ENCODE measurements around the gene LDB1.

The LDB1 gene

GRCh38 chr10:102106998-102107397, 13.2 kb downstream of the LDB1 start:
- H3K4me3 Mint-ChIP-seq: no peak overlapping the region
- DNase-seq (no peak), ATAC-seq (no peak)
- H3K4me1 Mint-ChIP-seq: peaks cover 33% of the 10 kb centered on the region
- H3K9me3 Mint-ChIP-seq: no peaks in the 10 kb centered on the region
- no peaks in the 10 kb centered on the region for H3K27me3 Mint-ChIP-seq
- no peak overlapping the region for H3K27ac Mint-ChIP-seq

DNA sequence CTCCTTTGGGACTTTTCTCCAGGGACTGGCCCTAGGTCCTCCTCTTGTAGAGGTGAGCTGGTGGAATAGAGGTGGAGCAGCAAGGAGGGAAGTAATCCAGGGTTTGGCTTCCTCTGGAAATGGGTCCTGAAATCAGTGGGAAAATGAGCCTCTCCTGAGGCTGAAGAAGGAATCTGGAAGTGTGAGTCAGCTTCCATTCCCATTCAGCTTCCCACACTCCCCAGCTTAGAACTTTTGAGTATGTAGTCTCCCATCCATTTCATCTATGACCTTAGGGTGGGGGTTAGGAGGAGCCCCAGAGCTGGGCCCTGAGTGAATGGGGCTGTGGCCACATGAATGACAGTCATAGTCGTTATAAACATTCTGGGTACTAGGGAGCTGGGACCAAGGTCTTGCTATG, 17.7 kb downstream of the LDB1 start:
- Mint-ChIP-seq H3K27ac (no peak overlapping the region), H3K4me1 (peaks cover 25% of the 10 kb centered on the region), H3K9me3 (no peaks in the 10 kb centered on the region), H3K4me3 (no peak overlapping the region), H3K27me3 (no peaks in the 10 kb centered on the region)
- ATAC-seq (no peak), DNase-seq (no peak)

- Mint-ChIP-seq H3K27me3 (no peaks in the 10 kb centered on the region), H3K4me1 (peaks cover 14% of the 10 kb centered on the region), H3K9me3 (no peaks in the 10 kb centered on the region), H3K27ac (no peak overlapping the region), H3K4me3 (no peak overlapping the region)
- ATAC-seq: no peak
- DNase-seq: no peak
Measured at GRCh38 chr10:102101152-102101551, 19.0 kb downstream of the LDB1 start.

DNA sequence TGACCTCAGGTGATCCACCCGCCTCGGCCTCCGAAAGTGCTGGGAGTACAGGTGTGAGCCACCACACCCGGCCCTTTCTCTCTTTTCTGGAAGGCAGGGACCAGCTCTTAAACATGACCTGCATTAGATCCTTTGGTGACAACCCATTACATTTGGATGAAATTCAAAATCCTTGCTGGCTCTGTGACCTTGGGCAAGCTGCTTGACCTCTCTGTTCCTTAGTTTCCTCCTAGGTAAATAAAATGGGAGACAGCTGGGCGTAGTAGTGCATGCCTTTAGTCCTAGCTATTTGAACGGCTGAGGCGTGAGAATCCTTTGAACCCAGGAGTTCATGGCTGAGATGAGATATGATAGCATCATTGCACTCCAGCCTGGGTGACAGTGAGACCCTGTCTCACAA, 23.7 kb downstream of the LDB1 start:
- no peak overlapping the region for H3K4me3 Mint-ChIP-seq
- ATAC-seq (no peak), DNase-seq (no peak)
- no peaks in the 10 kb centered on the region for H3K27me3 Mint-ChIP-seq
- no peaks in the 10 kb centered on the region for H3K4me1 Mint-ChIP-seq
- H3K27ac Mint-ChIP-seq: no peak overlapping the region
- H3K9me3 Mint-ChIP-seq: no peaks in the 10 kb centered on the region

DNA sequence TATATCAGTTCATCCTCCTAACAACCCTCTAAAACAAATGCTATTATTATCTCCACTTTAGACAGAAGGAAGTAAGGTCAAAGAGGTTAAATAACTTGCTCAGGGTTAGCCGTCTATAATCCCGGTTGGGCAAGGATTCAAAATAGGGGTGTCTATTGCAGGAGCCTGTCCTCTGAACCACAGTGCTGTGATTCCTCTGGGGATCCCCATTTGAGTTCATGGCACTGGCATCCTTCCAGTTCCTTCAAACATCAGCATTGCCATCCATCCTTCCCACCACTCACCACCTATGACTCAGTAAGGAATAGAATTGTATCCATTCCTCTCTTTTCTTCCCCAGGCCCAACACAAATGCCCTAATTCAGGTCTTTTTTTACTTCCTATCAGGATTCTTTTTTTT, 29.4 kb downstream of the LDB1 start:
- Mint-ChIP-seq H3K27ac (no peak overlapping the region), H3K9me3 (no peaks in the 10 kb centered on the region), H3K4me3 (no peak overlapping the region), H3K4me1 (no peaks in the 10 kb centered on the region), H3K27me3 (no peaks in the 10 kb centered on the region)
- ATAC-seq (no peak), DNase-seq (no peak)

DNA sequence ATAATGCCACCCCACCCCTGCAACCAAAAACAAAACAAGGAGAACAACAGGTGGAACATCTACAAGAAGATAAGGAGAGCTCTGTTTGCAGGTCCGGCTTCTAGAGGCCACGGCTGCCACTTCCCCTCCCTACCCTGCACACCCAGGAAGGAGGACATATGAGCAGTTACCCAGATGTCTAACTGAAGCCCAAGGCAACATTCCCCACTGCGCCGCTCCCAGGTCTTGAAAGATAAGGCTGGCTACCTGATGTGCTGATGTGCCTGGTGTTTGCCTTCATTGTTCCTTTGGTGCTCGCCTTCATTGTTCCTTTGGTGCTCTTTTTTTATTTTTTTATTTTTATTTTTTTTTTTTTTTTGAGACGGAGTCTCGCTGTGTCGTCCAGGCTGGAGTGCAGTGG, 34.0 kb downstream of the LDB1 start:
- Mint-ChIP-seq H3K9me3 (no peaks in the 10 kb centered on the region), H3K4me1 (no peaks in the 10 kb centered on the region), H3K27ac (no peak overlapping the region), H3K4me3 (no peak overlapping the region), H3K27me3 (no peaks in the 10 kb centered on the region)
- DNase-seq: no peak
- ATAC-seq: no peak

DNA sequence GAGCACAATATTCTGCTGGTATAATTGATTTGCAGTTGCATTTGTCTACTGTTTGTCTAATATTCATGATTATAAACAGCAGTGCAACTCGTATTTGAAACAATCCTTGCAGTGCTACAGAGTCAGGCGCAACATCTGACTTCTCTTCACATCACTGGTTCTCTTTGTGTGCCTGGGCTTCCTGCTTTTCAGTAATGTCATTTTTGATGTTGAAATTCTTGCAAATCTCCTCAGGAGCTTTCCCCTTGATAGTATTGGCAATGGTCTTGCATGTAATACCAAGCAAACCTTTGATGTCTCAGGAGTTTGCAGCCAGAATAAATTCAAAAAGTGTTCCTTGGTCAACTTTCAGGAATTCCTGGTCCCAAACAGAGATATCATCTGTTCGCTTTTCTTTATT, 34.8 kb downstream of the LDB1 start:
- ATAC-seq: no peak
- Mint-ChIP-seq H3K4me3 (no peak overlapping the region), H3K27me3 (no peaks in the 10 kb centered on the region), H3K27ac (no peak overlapping the region), H3K9me3 (no peaks in the 10 kb centered on the region), H3K4me1 (no peaks in the 10 kb centered on the region)
- no peak for DNase-seq

DNA sequence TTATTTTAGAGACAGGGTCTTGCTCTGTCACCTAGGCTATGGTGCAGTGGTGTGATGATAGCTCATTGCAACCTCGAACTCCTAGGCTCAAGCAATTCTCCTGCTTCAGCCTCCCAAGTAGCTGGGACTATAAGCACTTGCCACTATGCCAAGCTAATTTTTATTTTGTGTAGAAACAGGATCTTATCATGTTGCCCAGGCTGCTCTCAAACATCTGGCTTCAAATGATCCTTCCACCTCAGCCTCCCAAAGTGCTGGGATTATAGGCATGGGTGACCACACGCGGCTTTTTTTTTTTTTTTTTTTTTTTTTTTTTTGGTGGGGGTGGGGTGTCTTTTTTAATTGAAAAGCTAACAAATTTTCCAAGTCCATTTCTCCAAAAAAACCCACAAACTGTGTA, 36.6 kb downstream of the LDB1 start:
- no peaks in the 10 kb centered on the region for H3K4me1 Mint-ChIP-seq
- H3K27me3 Mint-ChIP-seq: no peaks in the 10 kb centered on the region
- H3K4me3 Mint-ChIP-seq: no peak overlapping the region
- no peaks in the 10 kb centered on the region for H3K9me3 Mint-ChIP-seq
- H3K27ac Mint-ChIP-seq: no peak overlapping the region
- DNase-seq: no peak
- no peak for ATAC-seq

GRCh38 chr10:102072673-102073527, 47.3 kb downstream of the LDB1 start:
- Mint-ChIP-seq H3K9me3 (no peaks in the 10 kb centered on the region), H3K27ac (no peak overlapping the region), H3K4me1 (peaks cover 7% of the 10 kb centered on the region), H3K27me3 (no peaks in the 10 kb centered on the region), H3K4me3 (no peak overlapping the region)
- peak; percentile 89 for ATAC-seq
- DNase-seq: peak; percentile 71

- Mint-ChIP-seq H3K4me3 (no peak overlapping the region), H3K9me3 (no peaks in the 10 kb centered on the region), H3K27me3 (no peaks in the 10 kb centered on the region), H3K4me1 (peaks cover 34% of the 10 kb centered on the region), H3K27ac (peak overlapping the region in 1 of 2 donors; percentile 78)
- no peak for ATAC-seq
- no peak for DNase-seq
Measured at GRCh38 chr10:102069071-102069470, 51.1 kb downstream of the LDB1 start.

- no peaks in the 10 kb centered on the region for H3K27me3 Mint-ChIP-seq
- H3K9me3 Mint-ChIP-seq: no peaks in the 10 kb centered on the region
- H3K27ac Mint-ChIP-seq: no peak overlapping the region
- DNase-seq (no peak), ATAC-seq (no peak)
- H3K4me3 Mint-ChIP-seq: no peak overlapping the region
- H3K4me1 Mint-ChIP-seq: peaks cover 37% of the 10 kb centered on the region
Measured at GRCh38 chr10:102068216-102068615, 52.0 kb downstream of the LDB1 start.

DNA sequence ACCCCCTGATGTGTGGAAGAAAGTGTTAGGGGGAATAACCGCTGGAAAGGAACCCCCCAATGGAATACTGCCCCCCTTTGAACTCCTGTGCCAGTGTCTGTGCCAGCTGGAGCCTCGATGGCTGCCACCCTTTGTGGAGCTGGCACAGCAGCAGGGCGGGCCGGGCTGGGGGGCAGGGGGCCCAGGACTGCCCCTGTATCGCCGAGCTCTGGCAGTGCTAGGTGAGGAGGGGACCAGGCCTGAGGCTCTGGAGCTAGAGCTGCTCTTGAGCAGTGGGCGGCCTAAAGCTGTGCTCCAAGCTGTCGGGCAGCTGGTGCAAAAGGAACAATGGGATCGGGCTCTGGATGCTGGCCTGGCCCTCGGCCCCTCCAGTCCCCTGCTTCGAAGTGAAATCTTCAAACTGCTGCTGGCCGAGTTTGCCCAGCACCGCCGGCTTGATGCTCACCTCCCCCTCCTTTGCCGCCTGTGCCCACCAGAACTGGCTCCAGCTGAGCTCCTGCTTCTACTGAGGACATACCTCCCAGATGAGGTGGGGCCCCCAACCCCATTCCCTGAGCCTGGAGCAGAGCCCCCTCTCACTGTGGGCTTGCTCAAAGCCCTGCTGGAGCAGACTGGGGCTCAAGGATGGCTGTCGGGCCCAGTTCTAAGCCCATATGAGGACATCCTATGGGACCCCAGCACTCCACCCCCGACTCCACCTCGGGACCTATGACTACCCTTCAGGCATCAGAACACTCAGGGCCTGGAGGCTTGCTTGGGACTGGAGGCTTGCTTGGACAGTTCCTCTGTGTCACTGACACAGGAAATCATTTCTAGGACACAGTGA, 52.9 kb downstream of the LDB1 start:
- peaks cover 44% of the 10 kb centered on the region for H3K4me1 Mint-ChIP-seq
- no peaks in the 10 kb centered on the region for H3K27me3 Mint-ChIP-seq
- ATAC-seq (no peak), DNase-seq (no peak)
- no peaks in the 10 kb centered on the region for H3K9me3 Mint-ChIP-seq
- H3K27ac Mint-ChIP-seq: no peak overlapping the region
- H3K4me3 Mint-ChIP-seq: peak overlapping the region; percentile 47 to 96

DNA sequence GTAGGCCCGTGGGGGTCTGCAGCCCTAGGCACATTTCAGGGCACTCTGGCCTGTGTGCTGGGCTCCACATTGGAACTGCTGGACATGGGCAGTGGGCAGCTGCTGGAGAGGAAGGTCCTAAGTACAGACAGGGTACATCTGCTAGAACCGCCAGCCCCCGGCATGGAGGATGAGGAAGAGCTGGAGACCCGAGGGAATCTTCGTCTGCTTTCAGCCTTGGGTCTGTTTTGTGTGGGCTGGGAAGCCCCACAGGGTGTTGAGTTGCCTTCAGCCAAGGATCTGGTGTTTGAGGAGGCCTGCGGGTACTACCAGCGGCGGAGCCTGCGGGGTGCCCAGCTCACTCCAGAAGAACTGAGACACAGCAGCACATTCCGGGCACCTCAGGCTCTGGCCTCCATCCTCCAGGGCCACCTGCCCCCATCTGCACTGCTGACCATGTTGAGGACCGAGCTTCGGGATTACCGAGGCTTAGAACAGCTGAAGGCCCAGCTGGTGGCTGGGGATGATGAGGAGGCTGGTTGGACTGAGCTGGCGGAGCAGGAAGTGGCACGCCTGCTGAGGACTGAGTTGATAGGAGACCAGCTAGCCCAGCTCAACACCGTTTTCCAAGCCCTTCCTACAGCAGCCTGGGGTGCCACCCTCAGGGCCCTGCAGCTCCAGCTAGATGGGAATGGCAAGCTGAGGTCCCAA, 53.6 kb downstream of the LDB1 start:
- Mint-ChIP-seq H3K4me1 (peaks cover 45% of the 10 kb centered on the region), H3K4me3 (peak overlapping the region; percentile 90 to 96), H3K9me3 (no peaks in the 10 kb centered on the region), H3K27ac (peak overlapping the region; percentile 74 to 97), H3K27me3 (no peaks in the 10 kb centered on the region)
- no peak for DNase-seq
- ATAC-seq: no peak

DNA sequence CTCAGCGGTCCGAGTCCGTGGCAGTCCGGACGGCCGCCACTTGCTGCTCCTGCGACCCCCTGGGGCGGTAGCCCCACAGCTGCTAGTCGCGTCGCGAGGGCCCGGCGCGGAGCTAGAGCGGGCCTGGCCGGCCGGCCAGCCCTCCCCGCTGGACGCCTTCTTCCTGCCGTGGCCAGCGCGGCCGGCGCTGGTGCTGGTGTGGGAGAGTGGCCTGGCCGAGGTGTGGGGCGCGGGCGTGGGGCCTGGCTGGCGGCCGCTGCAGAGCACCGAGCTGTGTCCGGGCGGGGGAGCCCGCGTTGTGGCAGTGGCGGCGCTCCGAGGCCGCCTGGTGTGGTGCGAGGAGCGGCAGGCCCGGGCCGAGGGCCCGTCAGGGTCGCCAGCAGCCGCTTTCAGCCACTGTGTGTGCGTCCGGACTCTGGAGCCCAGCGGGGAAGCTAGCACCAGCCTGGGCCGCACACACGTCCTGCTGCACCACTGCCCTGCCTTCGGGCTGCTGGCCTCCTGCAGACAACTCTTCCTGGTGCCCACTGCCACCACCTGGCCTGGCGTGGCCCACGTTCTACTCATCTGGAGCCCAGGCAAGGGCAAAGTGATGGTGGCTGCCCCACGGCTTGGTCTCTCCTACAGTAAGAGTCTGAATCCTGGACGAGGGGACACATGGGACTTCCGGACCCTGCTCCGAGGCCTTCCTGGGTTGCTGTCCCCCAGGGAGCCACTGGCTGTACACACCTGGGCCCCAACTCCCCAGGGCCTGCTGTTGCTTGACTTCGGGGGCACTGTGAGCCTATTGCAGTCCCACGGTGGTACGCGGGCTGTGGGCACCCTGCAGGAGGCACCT, 54.4 kb downstream of the LDB1 start:
- H3K4me1 Mint-ChIP-seq: peaks cover 45% of the 10 kb centered on the region
- H3K27ac Mint-ChIP-seq: peak overlapping the region; percentile 91 to 97
- DNase-seq: peak; percentile 25 to 36

More for the DNA sequence above, 54.4 kb downstream of the LDB1 start:
- ATAC-seq: peak; percentile 36
- Mint-ChIP-seq H3K27me3 (no peaks in the 10 kb centered on the region), H3K4me3 (peak overlapping the region; percentile 90 to 96), H3K9me3 (no peaks in the 10 kb centered on the region)

Data from stimulated activated naive CD8-positive, alpha-beta T cell treated with anti-CD3 and anti-CD28 coated beads, Interleukin-15, amount 100 ng/mL, for 72 hours (primary cell).